Sciatic nerve (tissue), 2 donors: ENCODE results near the gene MCOLN2. TPM values are rescaled to one million over a fixed set of nuclear protein-coding genes. Genes with fewer than 3 reads are reported as not detected.
A peak's percentile ranks its signal among the peaks of the same experiment; 100 is the strongest.
"Not testable (repeated sequence)": the region's sequence is repeated elsewhere in the genome, so short reads cannot be mapped to it uniquely, and the experiment has no call there.

ENCODE experiments used
- ATAC-seq: fragments of 200-7000 bp; cut with Tn5 transposase; one replicate; pipeline ENCODE4 v1.9.1; 2020; ENCODE audit warnings: mild to moderate bottlenecking, moderate library complexity
- DNase-seq: peaks from one replicate; pipeline ENCODE4 v3.0.0-alpha.2; 2020; ENCODE audit warnings: low spot score
- intact Hi-C: fragments of 100-400 bp; cut with DNase I; formaldehyde crosslinking; loops from one replicate; pipeline ENCODE4 v1.14.2; 2022
- total RNA-seq: library from RNA; stranded (reverse); fragmentation: NEBNext Ultra II Directional; extraction: Animal tissue kit (Norgen Biotek cat#: 25700); gene quantifications from one replicate; pipeline ENCODE4 v1.2.1, GENCODE V29; 2021
- donor health status: DM: no; HTN: no; CAD: no.
- donor health status: DM: no; HTN: no; CAD: no.

Gene MCOLN2
- 6.5 TPM for total RNA-seq

GRCh38 chr1:84996846-84997666, at the start of gene MCOLN2:
Gene MCOLN2 (minus strand): TSS chr1:84997113. CDS start chr1:84996872, 241 bp downstream.
- ATAC-seq (peak; percentile 78), DNase-seq (peak; percentile 60)
- intact Hi-C loops = no loop called here

GRCh38 chr1:85042413-85042812, 45.5 kb upstream of the MCOLN2 start:
- ATAC-seq (no peak), DNase-seq (no peak)
- intact Hi-C loops = no loop called here

GRCh38 chr1:85041793-85042192, 44.9 kb upstream of the MCOLN2 start:
- intact Hi-C loops = no loop called here
- DNase-seq (no peak), ATAC-seq (no peak)

GRCh38 chr1:85033221-85033620, 36.3 kb upstream of the MCOLN2 start:
- intact Hi-C loops = no loop called here
- DNase-seq (no peak), ATAC-seq (no peak)

- intact Hi-C loops = no loop called here
- DNase-seq (no peak), ATAC-seq (no peak)
These were observed 33.6 kb upstream of the MCOLN2 start for GRCh38 chr1:85030536-85030935.

- DNase-seq (no peak), ATAC-seq (no peak)
- intact Hi-C loops = no loop called here
These were observed 31.2 kb upstream of the MCOLN2 start for GRCh38 chr1:85028151-85028550.

GRCh38 chr1:85027242-85027983, 30.5 kb upstream of the MCOLN2 start:
- ATAC-seq (peak; percentile 65), DNase-seq (no peak)
- intact Hi-C loops = no loop called here

- intact Hi-C loops = no loop called here
- ATAC-seq (no peak), DNase-seq (no peak)
These were observed 29.0 kb upstream of the MCOLN2 start for GRCh38 chr1:85025940-85026339.

GRCh38 chr1:85024736-85025135, 27.8 kb upstream of the MCOLN2 start:
- DNase-seq (no peak), ATAC-seq (no peak)
- intact Hi-C loops = no loop called here

- intact Hi-C loops = no loop called here
- no peak for ATAC-seq
- DNase-seq = no peak
These were observed 25.8 kb upstream of the MCOLN2 start for GRCh38 chr1:85022700-85023099.

- DNase-seq = no peak
- ATAC-seq = peak; percentile 76
- intact Hi-C loops = no loop called here
These were observed 23.1 kb upstream of the MCOLN2 start for GRCh38 chr1:85019994-85020393.

- intact Hi-C loops = no loop called here
These were observed 18.9 kb upstream of the MCOLN2 start for GRCh38 chr1:85015826-85016225.

GRCh38 chr1:85005641-85006040, 8.7 kb upstream of the MCOLN2 start:
- intact Hi-C loops, DNase-seq, ATAC-seq: not testable (repeated sequence)

More at GRCh38 chr1:85015826-85016225, 18.9 kb upstream of the MCOLN2 start:
- no peak for ATAC-seq
- no peak for DNase-seq

GRCh38 chr1:85001742-85002141, 4.8 kb upstream of the MCOLN2 start:
- intact Hi-C loops = no loop called here
- DNase-seq (no peak), ATAC-seq (no peak)

GRCh38 chr1:84998642-84999280, 1.8 kb upstream of the MCOLN2 start:
- ATAC-seq (no peak), DNase-seq (no peak)
- intact Hi-C loops = no loop called here

GRCh38 chr1:84997667-84998600, 1.0 kb upstream of the MCOLN2 start:
- DNase-seq (no peak), ATAC-seq (peak; percentile 54)
- intact Hi-C loops = no loop called here

GRCh38 chr1:84995484-84996334, 1.2 kb downstream of the MCOLN2 start:
- intact Hi-C loops = no loop called here
- DNase-seq (no peak), ATAC-seq (no peak)
